Tibial nerve (tissue), 4 donors: ENCODE data around the gene CHEK2. TPM values are rescaled to one million over a fixed set of nuclear protein-coding genes. Genes with fewer than 3 reads are reported as not detected.

ENCODE experiments used
- DNase-seq, 2 donors: peaks; one replicate each; pipeline ENCODE4 v3.0.0-alpha.2; 2019; ENCODE audit warnings: low spot score in 2 of 2
- H3K27ac ChIP-seq, 4 donors: fragments of 200-600 bp; sonication (generic) in 3 of 4; one replicate each; pipeline ENCODE4 v1.5.1; 2017 to 2019; ENCODE audit warnings: mild to moderate bottlenecking in 1 of 4
- H3K27me3 ChIP-seq, 2 donors: fragments of 200-600 bp; sonication (generic) in 1 of 2; one replicate each; pipeline versions ENCODE4 v1.5.1 to v1.6.0; 2017 to 2019
- H3K36me3 ChIP-seq, 3 donors: fragments of 200-600 bp; sonication (generic); one replicate each; pipeline ENCODE4 v1.5.1; 2018 to 2019
- H3K4me1 ChIP-seq, 4 donors: fragments of 200-600 bp; sonication (generic) in 3 of 4; one replicate each; pipeline ENCODE4 v1.5.1; 2017 to 2019
- H3K4me3 ChIP-seq, 4 donors: fragments of 200-600 bp; sonication (generic) in 3 of 4; one replicate each; pipeline ENCODE4 v1.5.1; 2017 to 2019; ENCODE audit warnings: mild to moderate bottlenecking in 1 of 4, moderate library complexity in 1 of 4
- H3K9me3 ChIP-seq, 4 donors: fragments of 200-600 bp; sonication (generic) in 3 of 4; one replicate each; pipeline ENCODE4 v1.5.1; 2017 to 2019
- EP300 ChIP-seq, 2 donors: sonication (generic); formaldehyde crosslinking; IDR thresholded peaks; one replicate each; pipeline ENCODE4 v1.6.1; 2017; ENCODE audit warnings: antibody characterized with exemption in 2 of 2, mild to moderate bottlenecking in 1 of 2
- POLR2A ChIP-seq, 2 donors: fragments of 450-650 bp; IDR thresholded peaks; one replicate each; pipeline ENCODE4 v1.6.1; 2017; ENCODE audit warnings: antibody characterized with exemption in 2 of 2, mild to moderate bottlenecking in 2 of 2, moderate library complexity in 2 of 2
- WGBS, 2 donors: methylation state at CpG; one replicate each; pipeline ENCODE4 v1.1.5; 2018; 5-methylcytosine and 5-hydroxymethylcytosine counted together
- total RNA-seq, 4 donors: library from RNA; depleted of rRNA; stranded (reverse); fragments of >200 nt; gene quantifications; one replicate each; pipeline ENCODE4 v1.1.0, GENCODE V29; 2016
- TF ChIP-seq, protein P1 (sequence below), 5 experiments: fragments of 200-600 bp in 3 of 5; fragments of 450-650 bp in 2 of 5; sonication (generic) in 3 of 5; IDR thresholded peaks; one replicate each; pipeline ENCODE4 v1.5.1; 2016 to 2019; ENCODE audit warnings: antibody characterized with exemption in 5 of 5, mild to moderate bottlenecking in 3 of 5, moderate library complexity in 2 of 5

Gene CHEK2
- total RNA-seq, 4 donors from 2014 or later: 7.4 to 22.0 (median 13.1) TPM

GRCh38 chr22:28780296-28780695 is 38.7 kb upstream of the CHEK2 start:
- no peak overlapping the region for H3K27ac ChIP-seq
- no peak overlapping the region for H3K4me3 ChIP-seq
- H3K36me3 ChIP-seq: peaks cover 0 to 88% (median 23%) of the 10 kb centered on the region in 3 donors
- no peaks in the 10 kb centered on the region for H3K9me3 ChIP-seq
- 88 to 94% methylated on average over 1 of the region's 1 CpG for WGBS, 2 donors
- no peak for DNase-seq
- H3K4me1 ChIP-seq: peaks cover 0 to 8% (median 0%) of the 10 kb centered on the region in 4 donors
- H3K27me3 ChIP-seq: no peaks in the 10 kb centered on the region
- TF ChIP-seq POLR2A (IDR thresholded peaks at IDR 0.05) (no peak), EP300 (IDR thresholded peaks at IDR 0.05) (no peak)
- TF ChIP-seq, protein P1, sequence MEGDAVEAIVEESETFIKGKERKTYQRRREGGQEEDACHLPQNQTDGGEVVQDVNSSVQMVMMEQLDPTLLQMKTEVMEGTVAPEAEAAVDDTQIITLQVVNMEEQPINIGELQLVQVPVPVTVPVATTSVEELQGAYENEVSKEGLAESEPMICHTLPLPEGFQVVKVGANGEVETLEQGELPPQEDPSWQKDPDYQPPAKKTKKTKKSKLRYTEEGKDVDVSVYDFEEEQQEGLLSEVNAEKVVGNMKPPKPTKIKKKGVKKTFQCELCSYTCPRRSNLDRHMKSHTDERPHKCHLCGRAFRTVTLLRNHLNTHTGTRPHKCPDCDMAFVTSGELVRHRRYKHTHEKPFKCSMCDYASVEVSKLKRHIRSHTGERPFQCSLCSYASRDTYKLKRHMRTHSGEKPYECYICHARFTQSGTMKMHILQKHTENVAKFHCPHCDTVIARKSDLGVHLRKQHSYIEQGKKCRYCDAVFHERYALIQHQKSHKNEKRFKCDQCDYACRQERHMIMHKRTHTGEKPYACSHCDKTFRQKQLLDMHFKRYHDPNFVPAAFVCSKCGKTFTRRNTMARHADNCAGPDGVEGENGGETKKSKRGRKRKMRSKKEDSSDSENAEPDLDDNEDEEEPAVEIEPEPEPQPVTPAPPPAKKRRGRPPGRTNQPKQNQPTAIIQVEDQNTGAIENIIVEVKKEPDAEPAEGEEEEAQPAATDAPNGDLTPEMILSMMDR (IDR thresholded peaks at IDR 0.05): no peak

GRCh38 chr22:28779833-28780232 is 38.2 kb upstream of the CHEK2 start:
- peaks cover 0 to 88% (median 20%) of the 10 kb centered on the region in 3 donors for H3K36me3 ChIP-seq
- TF ChIP-seq POLR2A (IDR thresholded peaks at IDR 0.05) (no peak), EP300 (IDR thresholded peaks at IDR 0.05) (no peak)
- TF ChIP-seq, protein P1 (IDR thresholded peaks at IDR 0.05): no peak
- no peak overlapping the region for H3K4me3 ChIP-seq
- H3K27ac ChIP-seq: no peak overlapping the region
- DNase-seq: no peak
- H3K9me3 ChIP-seq: no peaks in the 10 kb centered on the region
- H3K27me3 ChIP-seq: no peaks in the 10 kb centered on the region
- 78 to 89% methylated on average over 5 of the region's 5 CpGs for WGBS, 2 donors
- H3K4me1 ChIP-seq: peaks cover 0 to 13% (median under 1%) of the 10 kb centered on the region in 4 donors

- peaks cover 0 to 2% (median 0%) of the 10 kb centered on the region in 4 donors for H3K9me3 ChIP-seq
- H3K4me1 ChIP-seq: peaks cover 0 to 28% (median 12%) of the 10 kb centered on the region in 4 donors
- TF ChIP-seq EP300 (IDR thresholded peaks at IDR 0.05): no peak
- TF ChIP-seq, protein P1 (IDR thresholded peaks at IDR 0.05): no peak
- TF ChIP-seq POLR2A (IDR thresholded peaks at IDR 0.05): no peak
- no peaks in the 10 kb centered on the region for H3K27me3 ChIP-seq
- no peak for DNase-seq
- H3K36me3 ChIP-seq: peaks cover 0 to 45% (median 0%) of the 10 kb centered on the region in 3 donors
- H3K4me3 ChIP-seq: no peak overlapping the region
- 93 to 96% methylated on average over 1 of the region's 1 CpG for WGBS, 2 donors
- no peak overlapping the region for H3K27ac ChIP-seq
These were observed 32.8 kb upstream of the CHEK2 start for GRCh38 chr22:28774378-28774777.

GRCh38 chr22:28773461-28773867 is 31.8 kb upstream of the CHEK2 start:
- H3K4me3 ChIP-seq: peak overlapping the region; percentile 66 to 99 (median 88)

More at GRCh38 chr22:28773461-28773867, 31.8 kb upstream of the CHEK2 start:
- H3K4me1 ChIP-seq: peaks cover 0 to 28% (median 12%) of the 10 kb centered on the region in 4 donors
- H3K27ac ChIP-seq: peak overlapping the region; percentile 97 to 99 (median 99)
- no peak for DNase-seq
- H3K27me3 ChIP-seq: no peaks in the 10 kb centered on the region
- peaks cover 0 to 37% (median 0%) of the 10 kb centered on the region in 3 donors for H3K36me3 ChIP-seq
- TF ChIP-seq POLR2A (IDR thresholded peaks at IDR 0.05) (no peak), EP300 (IDR thresholded peaks at IDR 0.05) (no peak)
- TF ChIP-seq, protein P1 (IDR thresholded peaks at IDR 0.05): no peak
- WGBS, 2 donors: 2 to 3% methylated on average over 10 of the region's 10 CpGs
- H3K9me3 ChIP-seq: peaks cover 0 to 8% (median 0%) of the 10 kb centered on the region in 4 donors
